Tibial nerve (tissue), 4 donors: ENCODE results near the gene EYA2. TPM values are rescaled to one million over a fixed set of nuclear protein-coding genes. Genes with fewer than 3 reads are reported as not detected.
A peak's percentile ranks its signal among the peaks of the same experiment; 100 is the strongest.

Source experiments
- DNase-seq, 2 donors: peaks; one replicate each; pipeline ENCODE4 v3.0.0-alpha.2; 2019; ENCODE audit warnings: low spot score in 2 of 2
- H3K27ac ChIP-seq, 4 donors: fragments of 200-600 bp; sonication (generic) in 3 of 4; one replicate each; pipeline ENCODE4 v1.5.1; 2017 to 2019; ENCODE audit warnings: mild to moderate bottlenecking in 1 of 4
- H3K27me3 ChIP-seq, 2 donors: fragments of 200-600 bp; sonication (generic) in 1 of 2; one replicate each; pipeline versions ENCODE4 v1.5.1 to v1.6.0; 2017 to 2019
- H3K36me3 ChIP-seq, 3 donors: fragments of 200-600 bp; sonication (generic); one replicate each; pipeline ENCODE4 v1.5.1; 2018 to 2019
- H3K4me1 ChIP-seq, 4 donors: fragments of 200-600 bp; sonication (generic) in 3 of 4; one replicate each; pipeline ENCODE4 v1.5.1; 2017 to 2019
- H3K4me3 ChIP-seq, 4 donors: fragments of 200-600 bp; sonication (generic) in 3 of 4; one replicate each; pipeline ENCODE4 v1.5.1; 2017 to 2019; ENCODE audit warnings: mild to moderate bottlenecking in 1 of 4, moderate library complexity in 1 of 4
- H3K9me3 ChIP-seq, 4 donors: fragments of 200-600 bp; sonication (generic) in 3 of 4; one replicate each; pipeline ENCODE4 v1.5.1; 2017 to 2019
- EP300 ChIP-seq, 2 donors: sonication (generic); formaldehyde crosslinking; IDR thresholded peaks; one replicate each; pipeline ENCODE4 v1.6.1; 2017; ENCODE audit warnings: antibody characterized with exemption in 2 of 2, mild to moderate bottlenecking in 1 of 2
- POLR2A ChIP-seq, 2 donors: fragments of 450-650 bp; IDR thresholded peaks; one replicate each; pipeline ENCODE4 v1.6.1; 2017; ENCODE audit warnings: antibody characterized with exemption in 2 of 2, mild to moderate bottlenecking in 2 of 2, moderate library complexity in 2 of 2
- WGBS, 2 donors: methylation state at CpG; one replicate each; pipeline ENCODE4 v1.1.5; 2018; 5-methylcytosine and 5-hydroxymethylcytosine counted together
- total RNA-seq, 4 donors: library from RNA; depleted of rRNA; stranded (reverse); fragments of >200 nt; gene quantifications; one replicate each; pipeline ENCODE4 v1.1.0, GENCODE V29; 2016
- TF ChIP-seq, protein P1 (sequence below), 5 experiments: fragments of 200-600 bp in 3 of 5; fragments of 450-650 bp in 2 of 5; sonication (generic) in 3 of 5; IDR thresholded peaks; one replicate each; pipeline ENCODE4 v1.5.1; 2016 to 2019; ENCODE audit warnings: antibody characterized with exemption in 5 of 5, mild to moderate bottlenecking in 3 of 5, moderate library complexity in 2 of 5

Gene EYA2
- total RNA-seq, 4 donors from 2014 or later = 13.8 to 25.5 (median 20.2) TPM

DNA sequence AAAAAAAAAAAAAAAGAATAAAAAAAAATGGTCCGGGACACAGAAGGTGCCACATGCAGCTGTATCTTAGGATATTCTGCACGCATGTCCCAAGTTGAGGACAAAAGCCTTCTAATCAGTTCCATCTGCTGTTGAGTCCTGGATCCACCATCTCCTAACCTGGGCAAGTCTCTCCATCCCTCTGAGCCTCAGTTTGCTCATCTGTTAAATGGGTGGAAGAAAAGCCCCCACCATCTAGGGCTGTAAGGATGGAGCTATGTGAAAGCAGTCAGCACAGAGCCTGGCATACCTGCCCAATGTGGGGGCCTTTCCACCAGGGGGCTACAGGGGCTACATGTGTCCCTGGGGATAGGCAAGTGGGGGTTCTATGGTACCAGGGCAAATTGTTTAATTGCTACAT, 253.4 kb downstream of the EYA2 start:
- H3K27ac ChIP-seq = peak overlapping the region in 2 of 4 donors; percentile 40 to 54
- no peaks in the 10 kb centered on the region for H3K9me3 ChIP-seq
- H3K27me3 ChIP-seq = no peaks in the 10 kb centered on the region
- 99 to 100% methylated on average over 2 of the region's 2 CpGs for WGBS, 2 donors
- no peak for TF ChIP-seq EP300 (IDR thresholded peaks at IDR 0.05)
- TF ChIP-seq POLR2A (IDR thresholded peaks at IDR 0.05) = no peak
- TF ChIP-seq, protein P1, sequence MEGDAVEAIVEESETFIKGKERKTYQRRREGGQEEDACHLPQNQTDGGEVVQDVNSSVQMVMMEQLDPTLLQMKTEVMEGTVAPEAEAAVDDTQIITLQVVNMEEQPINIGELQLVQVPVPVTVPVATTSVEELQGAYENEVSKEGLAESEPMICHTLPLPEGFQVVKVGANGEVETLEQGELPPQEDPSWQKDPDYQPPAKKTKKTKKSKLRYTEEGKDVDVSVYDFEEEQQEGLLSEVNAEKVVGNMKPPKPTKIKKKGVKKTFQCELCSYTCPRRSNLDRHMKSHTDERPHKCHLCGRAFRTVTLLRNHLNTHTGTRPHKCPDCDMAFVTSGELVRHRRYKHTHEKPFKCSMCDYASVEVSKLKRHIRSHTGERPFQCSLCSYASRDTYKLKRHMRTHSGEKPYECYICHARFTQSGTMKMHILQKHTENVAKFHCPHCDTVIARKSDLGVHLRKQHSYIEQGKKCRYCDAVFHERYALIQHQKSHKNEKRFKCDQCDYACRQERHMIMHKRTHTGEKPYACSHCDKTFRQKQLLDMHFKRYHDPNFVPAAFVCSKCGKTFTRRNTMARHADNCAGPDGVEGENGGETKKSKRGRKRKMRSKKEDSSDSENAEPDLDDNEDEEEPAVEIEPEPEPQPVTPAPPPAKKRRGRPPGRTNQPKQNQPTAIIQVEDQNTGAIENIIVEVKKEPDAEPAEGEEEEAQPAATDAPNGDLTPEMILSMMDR (IDR thresholded peaks at IDR 0.05) = no peak
- no peak for DNase-seq
- peaks cover 0 to 9% (median 0%) of the 10 kb centered on the region in 4 donors for H3K4me1 ChIP-seq
- H3K36me3 ChIP-seq = no peaks in the 10 kb centered on the region
- no peak overlapping the region for H3K4me3 ChIP-seq

DNA sequence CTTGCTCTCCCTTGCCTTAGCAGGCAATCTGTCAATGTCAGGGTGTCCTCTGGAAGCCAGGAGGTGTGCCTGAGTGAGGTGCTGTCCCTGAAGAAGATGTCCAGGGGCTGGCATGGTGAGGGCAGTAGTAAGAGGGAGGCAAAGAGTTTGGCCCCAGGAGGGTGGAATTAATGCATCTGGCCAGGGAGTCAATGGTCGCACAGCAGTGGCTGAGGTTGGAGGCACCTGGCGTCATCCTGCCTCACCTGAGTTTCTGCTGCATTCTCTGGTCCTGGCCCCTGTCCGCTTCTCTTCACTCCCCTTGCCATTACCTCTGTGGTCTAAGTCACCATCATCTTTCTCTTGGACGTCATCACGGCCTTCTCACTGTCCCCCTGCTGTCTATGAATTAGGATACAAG, 255.3 kb downstream of the EYA2 start:
- Histone ChIP-seq H3K9me3 (no peaks in the 10 kb centered on the region), H3K4me3 (no peak overlapping the region), H3K4me1 (peaks cover 0 to 7% (median 0%) of the 10 kb centered on the region in 4 donors), H3K27me3 (no peaks in the 10 kb centered on the region), H3K36me3 (no peaks in the 10 kb centered on the region), H3K27ac (peak overlapping the region in 1 of 4 donors; percentile 80)
- TF ChIP-seq, protein P1 (IDR thresholded peaks at IDR 0.05) = no peak
- TF ChIP-seq POLR2A (IDR thresholded peaks at IDR 0.05) (no peak), EP300 (IDR thresholded peaks at IDR 0.05) (no peak)
- WGBS, 2 donors = 92% methylated on average over 5 of the region's 5 CpGs
- DNase-seq = no peak

DNA sequence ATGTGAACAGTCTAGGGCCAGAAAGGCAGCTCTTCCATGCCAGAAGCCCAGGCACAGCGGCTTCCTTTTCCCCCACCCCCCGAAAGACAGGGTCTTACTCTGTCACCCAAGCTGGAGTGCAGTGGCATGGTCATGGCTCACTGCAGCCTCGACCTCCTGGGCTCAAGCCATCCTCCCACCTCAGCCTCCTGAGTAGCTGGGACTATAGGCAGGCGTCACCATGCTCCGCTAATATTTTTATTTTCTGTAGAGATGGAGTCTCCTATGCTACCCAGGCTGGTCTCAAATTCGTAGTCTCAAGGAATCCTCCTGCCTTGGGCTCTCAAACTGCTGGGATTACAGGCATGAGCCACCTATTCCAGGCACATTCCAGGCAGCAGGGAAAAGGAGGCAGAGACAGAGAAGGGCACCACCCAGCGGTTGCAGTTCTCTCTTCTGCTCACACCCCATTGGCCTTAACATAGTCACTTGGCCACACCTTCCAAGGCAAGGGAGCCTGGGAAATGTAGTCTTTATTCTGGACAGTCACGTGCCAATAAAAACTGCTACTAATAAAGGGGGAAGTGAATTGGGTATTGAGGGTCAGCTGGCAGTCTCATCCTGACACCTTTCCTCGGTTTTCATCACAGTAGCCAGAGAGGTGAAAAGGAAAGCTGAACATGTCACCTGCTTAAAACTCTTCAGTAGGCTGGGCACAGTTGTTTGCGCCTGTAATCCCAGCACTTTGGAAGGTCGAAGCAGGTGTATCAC, 255.9 kb downstream of the EYA2 start:
- Histone ChIP-seq H3K4me3 (no peak overlapping the region), H3K9me3 (no peaks in the 10 kb centered on the region), H3K27me3 (no peaks in the 10 kb centered on the region), H3K27ac (peak overlapping the region in 1 of 4 donors; percentile 80), H3K36me3 (no peaks in the 10 kb centered on the region), H3K4me1 (peaks cover 0 to 7% (median 0%) of the 10 kb centered on the region in 4 donors)
- TF ChIP-seq POLR2A (IDR thresholded peaks at IDR 0.05) = no peak
- TF ChIP-seq, protein P1 (IDR thresholded peaks at IDR 0.05) = peak; percentile 23 to 73 (median 49)
- WGBS, 2 donors = 70 to 71% methylated on average over 11 of the region's 11 CpGs
- DNase-seq = peak; percentile 53 to 60

DNA sequence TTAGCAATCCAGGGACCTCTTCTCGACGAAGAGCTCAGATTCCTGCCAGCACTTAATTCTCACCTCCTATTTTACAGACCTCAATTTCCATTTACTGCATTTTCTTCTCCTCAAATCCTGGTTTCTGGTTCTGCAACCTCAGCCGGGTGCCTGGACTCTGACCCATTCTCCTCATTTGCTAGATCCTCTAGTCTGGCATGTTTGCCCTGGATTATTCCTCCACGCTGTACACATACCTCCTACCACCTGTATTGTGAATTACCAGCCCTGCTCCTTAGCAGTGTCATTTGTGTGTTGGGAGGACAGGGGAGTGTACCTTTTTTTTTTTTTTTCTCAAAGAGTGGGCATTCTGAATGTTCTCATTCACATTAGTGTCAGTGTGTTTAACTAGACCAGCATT, 257.4 kb downstream of the EYA2 start:
- WGBS, 2 donors = 78 to 81% methylated on average over 4 of the region's 4 CpGs

DNA sequence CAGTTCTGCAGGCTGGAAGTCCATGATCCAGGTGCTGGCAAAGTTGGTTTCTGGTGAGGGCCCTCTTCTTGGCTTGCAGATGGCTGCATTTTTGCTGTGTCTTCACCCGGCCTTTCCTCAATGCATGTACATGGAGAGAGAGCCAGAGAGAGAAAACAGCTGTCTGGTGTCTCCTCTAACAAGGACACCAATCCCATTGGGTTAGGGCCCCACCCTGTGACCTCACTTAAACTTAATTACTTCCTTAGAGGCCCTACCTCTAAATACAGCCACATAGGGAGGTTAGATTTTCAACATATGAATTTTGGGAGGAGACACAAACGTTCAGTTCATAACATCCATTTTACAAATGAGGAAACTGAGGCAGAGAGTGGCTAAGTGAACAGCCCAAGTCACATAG, 259.4 kb downstream of the EYA2 start:
- Histone ChIP-seq H3K4me3 (no peak overlapping the region), H3K4me1 (no peaks in the 10 kb centered on the region), H3K27me3 (no peaks in the 10 kb centered on the region), H3K27ac (peak overlapping the region in 3 of 4 donors; percentile 30 to 80 (median 75)), H3K36me3 (no peaks in the 10 kb centered on the region), H3K9me3 (no peaks in the 10 kb centered on the region)
- no peak for DNase-seq
- TF ChIP-seq EP300 (IDR thresholded peaks at IDR 0.05) (no peak), POLR2A (IDR thresholded peaks at IDR 0.05) (no peak)
- TF ChIP-seq, protein P1 (IDR thresholded peaks at IDR 0.05) = no peak
- 88 to 90% methylated on average over 2 of the region's 2 CpGs for WGBS, 2 donors

More for the DNA sequence above, 257.4 kb downstream of the EYA2 start:
- DNase-seq = no peak
- no peaks in the 10 kb centered on the region for H3K27me3 ChIP-seq
- H3K36me3 ChIP-seq = no peaks in the 10 kb centered on the region
- peaks cover 0 to 3% (median 0%) of the 10 kb centered on the region in 4 donors for H3K4me1 ChIP-seq
- TF ChIP-seq POLR2A (IDR thresholded peaks at IDR 0.05) (no peak), EP300 (IDR thresholded peaks at IDR 0.05) (no peak)
- TF ChIP-seq, protein P1 (IDR thresholded peaks at IDR 0.05) = no peak
- no peak overlapping the region for H3K4me3 ChIP-seq
- H3K9me3 ChIP-seq = no peaks in the 10 kb centered on the region
- peak overlapping the region in 2 of 4 donors; percentile 70 to 80 for H3K27ac ChIP-seq
